Stimulated activated CD4-positive, alpha-beta T cell treated with anti-CD3 and anti-CD28 coated beads, TNF-alpha, amount 100 ng/mL, for 1 hour (primary cell): ENCODE measurements around the gene RBMS1.
"Not testable (repeated sequence)": the region's sequence is repeated elsewhere in the genome, so short reads cannot be mapped to it uniquely, and the experiment has no call there.

ENCODE experiments used
- DNase-seq, 3 donors: peaks; one replicate each; pipeline ENCODE4 v3.0.0-alpha.2; 2020; ENCODE audit warnings: low read depth in 3 of 3, low spot score in 1 of 3

Gene RBMS1

DNA sequence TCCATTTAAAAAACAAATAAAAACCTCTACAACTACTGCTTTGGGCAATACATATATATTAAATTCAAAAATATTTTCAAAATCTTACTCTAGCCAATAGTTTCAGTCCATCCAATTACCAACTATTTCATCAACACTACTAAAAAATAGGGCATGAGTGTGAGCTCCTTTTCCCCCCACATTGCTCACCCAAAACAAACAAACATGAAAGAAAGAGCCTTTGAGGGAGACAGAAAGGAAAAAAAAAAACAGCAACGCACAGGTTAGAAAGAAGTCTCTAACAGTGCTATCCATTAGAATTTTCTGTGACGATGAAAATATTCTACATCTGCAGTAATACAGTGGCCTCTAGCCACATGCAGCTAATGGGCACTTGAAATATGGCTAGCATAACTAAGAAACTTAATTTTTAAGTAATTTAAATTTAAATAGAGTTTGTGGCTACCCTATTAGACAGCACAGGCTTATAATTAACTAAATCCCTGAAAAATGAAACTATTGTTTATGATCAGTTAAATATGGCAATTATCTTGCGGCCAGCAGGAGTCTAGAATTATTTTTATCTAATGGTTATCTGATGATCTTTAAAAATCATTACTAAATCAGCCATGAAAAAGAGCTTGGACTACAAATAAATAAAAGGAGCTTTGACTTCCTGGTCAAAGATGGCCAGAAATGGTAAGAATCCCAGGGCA is 59.2 kb downstream of the RBMS1 start:
- DNase-seq = no peak

DNA sequence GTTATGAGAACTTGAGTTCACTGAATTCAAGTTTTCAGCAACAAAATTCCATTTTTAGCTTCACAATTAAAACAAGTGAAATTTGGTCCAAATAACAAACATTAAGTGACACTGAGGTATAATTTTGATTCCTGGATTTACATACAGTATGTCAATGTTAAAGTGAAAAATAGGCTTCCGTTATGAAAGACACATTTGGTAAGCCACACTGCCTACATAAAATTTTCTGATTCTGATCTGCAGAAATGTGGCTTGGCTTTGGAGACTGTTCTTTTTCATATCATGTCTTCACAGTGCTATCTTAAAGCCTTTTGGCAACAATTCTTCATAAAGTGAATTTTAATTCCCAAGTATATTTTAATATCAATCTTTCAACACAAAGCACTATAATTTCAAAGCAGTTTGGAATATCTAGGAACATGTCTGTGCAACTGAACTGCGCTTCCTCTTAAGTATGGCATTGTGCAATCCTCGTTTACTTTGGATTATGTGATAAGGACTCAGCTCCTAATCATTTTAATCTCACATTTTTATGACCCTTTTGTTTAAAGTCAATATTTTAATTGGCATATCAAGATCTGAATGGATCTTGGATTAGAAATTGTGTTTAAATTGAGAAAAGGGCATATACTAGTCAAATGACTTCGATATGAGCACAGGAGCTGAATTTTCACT is 60.0 kb downstream of the RBMS1 start:
- DNase-seq = no peak

DNA sequence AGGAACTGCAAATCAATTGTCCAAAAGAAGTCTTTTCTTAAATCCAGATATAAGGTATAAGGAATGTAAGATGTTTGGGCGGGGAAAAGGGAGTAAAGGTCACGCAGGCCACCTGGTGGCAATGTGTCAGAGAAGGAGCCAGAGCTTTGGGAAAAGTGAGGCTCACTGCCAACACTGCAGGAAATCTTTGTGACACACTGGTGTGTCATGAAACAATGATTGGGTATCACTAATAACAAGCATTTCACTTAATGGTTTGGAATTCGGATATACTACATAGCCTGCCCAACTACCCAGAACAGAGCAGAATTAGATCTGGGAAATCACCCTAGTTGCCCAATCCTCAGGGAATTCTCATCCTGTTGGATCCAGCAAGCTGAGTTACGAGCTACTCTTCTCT is 61.0 kb downstream of the RBMS1 start:
- DNase-seq = no peak

DNA sequence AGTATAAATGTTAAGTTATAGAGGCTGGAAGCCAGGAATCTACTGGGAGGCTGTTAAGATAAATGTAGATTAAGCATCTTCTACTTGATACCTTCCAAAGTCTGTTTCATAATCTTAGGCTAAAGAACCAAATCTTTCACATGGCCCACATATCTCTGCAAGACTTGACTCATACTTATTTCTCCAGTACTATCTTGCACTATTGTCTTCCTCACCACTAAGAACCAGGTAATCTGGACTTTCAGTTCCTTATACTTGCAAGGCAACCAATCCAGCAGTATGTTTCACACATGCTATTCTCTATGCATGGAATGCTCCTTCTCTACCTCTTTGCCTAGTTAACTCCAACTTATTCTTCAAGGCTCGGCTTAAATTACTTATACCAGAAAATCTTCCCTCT is 62.2 kb downstream of the RBMS1 start:
- no peak for DNase-seq

DNA sequence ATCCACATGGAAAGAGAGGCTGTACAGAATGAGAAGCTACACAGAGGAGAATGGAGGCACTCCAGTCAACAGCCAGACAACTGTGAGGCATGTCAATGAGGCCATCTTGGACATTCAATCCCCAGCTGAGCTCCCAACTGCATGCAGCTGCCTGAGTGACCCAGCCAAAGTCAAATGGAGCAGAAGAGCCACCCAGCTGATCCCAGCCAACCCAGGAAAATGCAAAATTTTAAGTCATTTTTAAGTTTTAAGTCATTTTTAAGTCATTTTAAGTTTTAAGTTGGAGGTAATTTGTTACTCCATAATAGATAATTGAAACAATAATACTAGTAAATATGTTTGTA is 63.6 kb downstream of the RBMS1 start:
- DNase-seq = no peak

DNA sequence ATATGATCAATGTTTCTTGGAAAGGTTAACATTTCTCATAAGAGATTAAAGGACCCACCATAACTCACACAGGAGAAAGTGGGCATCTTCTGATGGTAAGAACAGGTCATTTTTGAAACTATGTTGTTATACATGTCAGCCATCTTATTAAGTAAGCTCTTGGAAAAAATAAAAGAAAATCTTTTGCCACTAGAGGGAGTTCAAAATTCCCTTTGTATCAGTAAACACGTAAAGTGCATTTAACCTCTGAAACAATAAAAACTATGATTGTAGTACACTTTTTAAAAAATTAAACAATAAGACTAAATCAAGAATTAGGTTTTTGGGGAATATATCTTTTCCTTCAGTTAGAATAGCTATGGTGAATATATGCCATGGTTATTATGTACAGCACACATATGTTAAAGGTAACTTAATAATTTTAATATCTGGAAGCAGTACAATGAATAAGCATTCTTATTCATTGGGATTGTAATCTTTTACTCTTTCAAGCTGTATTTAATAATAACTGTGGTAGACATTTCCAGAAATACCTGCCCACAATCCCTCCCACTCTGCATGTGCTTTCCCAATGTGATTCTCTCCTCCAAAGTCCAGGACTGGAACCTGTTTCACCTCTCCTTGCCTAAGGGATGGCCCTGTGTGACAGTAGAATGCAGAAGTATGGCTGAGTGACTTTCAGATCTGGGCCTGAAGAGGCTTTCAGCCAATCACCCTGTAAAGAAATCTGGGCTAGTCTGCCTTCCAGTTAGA is 64.2 kb downstream of the RBMS1 start:
- DNase-seq = no peak

DNA sequence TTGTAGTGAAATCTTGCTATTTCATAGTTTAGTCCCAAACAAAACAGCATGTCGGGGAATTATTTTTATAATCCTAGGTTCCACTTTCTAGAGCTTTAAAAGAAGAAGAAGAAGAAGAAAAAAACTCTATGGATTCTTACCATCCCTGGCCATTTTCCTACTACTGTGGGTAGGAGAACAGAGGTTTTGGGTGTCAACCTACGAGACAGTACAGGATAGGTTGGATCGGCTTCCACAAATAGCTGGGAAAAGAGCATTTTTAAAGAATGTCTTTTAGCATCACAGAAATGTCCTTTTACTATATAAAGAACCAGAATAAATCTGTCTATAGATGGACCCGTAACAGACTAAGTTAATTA is 65.2 kb downstream of the RBMS1 start:
- DNase-seq = no peak

DNA sequence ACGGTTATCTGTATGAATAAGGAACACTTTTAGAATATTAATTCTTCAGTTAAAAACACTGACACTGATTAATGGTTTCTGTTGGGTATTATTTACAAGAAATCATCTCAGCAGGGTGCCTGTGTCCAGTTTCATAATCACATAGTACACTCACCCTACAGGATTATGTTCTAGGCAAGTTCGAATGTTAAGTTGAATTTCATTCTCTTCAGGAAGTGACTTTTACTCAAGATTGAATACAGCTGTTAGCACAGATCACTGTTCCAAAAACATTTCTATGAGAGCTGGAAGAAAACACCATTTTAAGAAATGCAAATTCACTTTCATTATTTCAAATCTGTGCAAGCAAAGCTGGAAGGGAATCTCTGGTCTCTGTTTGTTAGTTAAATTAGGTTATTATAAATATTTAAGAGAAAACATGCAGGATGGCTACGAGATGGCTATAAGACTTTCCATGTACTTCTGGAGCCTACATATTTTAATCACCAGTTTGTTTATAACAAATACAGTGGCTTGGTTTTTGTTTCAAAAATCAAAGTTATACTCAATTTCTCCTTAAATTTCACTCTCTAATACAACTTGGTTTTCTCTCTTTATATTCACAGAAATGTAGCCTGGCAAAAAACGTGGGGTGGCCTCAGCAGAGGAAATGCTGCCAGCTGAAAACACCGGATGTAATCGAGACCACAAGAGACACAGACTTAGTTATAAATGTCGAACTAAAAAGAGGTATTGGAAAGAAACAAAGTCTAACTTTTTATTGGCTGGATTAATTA is 65.8 kb downstream of the RBMS1 start:
- DNase-seq = peak in 2 of 3 donors; percentile 25 to 35

DNA sequence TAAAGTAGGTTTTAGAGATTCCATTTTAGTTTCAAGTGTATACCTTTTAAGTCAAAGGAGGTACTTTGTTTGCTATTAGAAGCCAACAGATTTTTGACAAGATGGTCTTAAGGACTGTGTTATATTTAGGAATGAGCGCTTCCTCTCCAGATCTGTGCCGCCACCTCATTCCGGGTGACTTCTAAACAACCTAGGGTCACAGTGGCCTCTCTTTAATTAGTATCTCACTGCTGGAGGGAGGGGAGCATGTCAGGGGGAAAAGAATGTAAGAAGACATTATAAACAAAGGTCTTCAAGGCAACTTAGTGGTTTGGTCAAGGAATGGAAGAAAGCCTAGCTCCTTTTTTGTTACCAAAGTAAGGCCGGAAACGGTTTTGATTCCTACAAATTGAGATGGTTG is 67.0 kb downstream of the RBMS1 start:
- DNase-seq = no peak

DNA sequence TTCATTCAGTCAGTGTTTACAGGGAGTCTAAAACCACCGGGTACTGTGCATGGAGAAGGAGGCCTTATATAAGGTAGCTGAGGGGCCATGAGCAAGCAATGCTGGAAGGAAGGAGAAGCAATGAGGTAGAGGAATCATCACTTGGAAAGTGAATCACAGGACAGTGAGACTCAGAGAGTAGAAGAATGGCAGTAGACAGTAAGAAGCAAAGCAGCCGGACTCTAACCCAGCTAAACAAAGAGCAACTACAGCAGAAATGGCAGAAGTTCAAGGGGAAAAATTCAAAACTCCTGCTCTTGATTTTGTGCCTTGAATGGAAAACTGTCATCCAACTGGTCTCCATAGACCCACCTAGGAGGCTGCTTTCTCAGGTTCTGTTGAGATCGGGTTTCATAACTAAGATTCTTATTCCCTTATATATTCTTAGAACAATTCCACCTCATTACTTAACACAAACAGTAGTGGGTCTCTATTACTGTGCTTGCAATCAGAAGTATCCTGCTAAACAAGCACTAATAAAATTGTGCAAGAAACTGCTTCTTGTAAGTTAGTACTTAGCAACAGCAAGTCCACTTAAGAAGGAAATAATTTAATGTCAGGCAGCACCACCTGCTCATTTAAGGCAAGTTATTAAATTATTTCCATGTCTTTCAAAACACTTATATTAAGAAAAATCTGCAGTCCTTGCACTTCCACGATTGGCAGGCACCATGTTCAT is 68.0 kb downstream of the RBMS1 start:
- DNase-seq = no peak

DNA sequence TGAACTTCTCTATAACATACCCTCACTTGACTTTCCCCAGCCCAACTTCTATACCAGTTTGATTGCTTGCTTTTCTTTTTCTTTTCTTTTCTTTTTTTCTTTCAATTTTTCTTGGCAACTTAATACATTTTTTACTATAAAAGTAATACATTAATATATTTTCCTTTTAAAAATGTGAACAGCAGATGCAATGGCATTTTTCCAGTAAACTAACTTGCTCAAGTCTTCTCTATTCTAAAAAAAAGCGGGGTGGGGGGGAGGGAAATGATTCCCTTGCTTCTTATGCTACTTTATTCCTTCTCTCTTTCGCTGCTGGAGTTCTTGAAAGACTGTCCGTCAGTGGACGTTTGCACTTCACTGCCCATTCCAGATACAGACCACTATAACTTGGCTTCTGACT is 70.5 kb downstream of the RBMS1 start:
- no peak for DNase-seq

DNA sequence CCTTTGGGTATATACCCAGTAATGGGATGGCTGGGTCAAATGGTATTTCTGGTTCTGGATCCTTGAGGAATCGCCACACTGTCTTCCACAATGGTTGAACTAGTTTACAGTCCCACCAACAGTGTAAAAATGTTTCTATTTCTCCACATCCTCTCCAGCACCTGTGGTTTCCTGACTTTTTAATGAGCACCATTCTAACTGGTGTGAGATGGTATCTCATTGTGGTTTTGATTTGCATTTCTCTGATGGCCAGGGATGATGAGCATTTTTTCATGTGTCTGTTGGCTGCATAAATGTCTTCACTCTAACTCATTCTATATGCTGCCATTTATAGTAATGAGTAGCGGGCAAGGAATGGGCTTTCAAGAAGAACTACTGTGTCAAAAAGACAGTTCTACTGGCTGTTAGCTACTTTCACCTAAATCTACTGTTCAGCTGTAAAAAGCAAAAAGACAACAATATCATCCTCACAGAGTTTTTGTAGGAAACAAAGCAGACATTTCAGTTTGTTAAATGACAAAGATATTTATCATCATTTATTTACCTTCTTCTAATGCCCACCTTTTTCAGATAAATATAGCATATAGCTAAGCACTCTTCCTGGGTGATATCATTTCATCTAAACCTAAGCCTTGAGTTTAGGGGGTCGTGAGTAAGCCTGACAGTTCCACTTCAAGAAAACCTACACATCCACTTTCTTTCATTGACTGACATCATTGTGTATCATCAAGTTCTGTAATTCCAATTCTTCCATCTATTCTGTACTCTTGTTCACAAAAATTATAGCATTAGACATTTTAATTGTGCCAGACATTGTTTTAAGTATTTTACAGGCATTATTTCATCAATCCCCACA is 71.7 kb downstream of the RBMS1 start:
- not testable (repeated sequence) for DNase-seq

DNA sequence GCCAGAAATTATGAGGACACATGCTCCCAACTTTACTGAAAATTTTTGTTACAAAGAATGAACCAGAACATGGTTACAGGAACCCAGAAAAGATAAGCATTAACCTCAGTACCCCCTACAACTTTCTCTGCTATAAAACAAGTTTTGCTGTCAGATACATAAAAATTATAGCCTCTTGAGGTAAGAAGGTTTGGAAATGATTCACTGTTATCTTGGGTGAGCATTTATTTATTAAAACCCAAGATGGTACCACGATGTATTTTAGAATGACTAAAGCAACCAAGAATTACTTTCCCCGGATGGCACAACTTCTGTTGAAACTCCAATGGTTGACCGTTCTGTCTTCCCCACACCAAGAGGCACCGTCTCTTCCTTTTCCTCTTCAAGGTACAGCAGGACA is 72.9 kb downstream of the RBMS1 start:
- DNase-seq = no peak

DNA sequence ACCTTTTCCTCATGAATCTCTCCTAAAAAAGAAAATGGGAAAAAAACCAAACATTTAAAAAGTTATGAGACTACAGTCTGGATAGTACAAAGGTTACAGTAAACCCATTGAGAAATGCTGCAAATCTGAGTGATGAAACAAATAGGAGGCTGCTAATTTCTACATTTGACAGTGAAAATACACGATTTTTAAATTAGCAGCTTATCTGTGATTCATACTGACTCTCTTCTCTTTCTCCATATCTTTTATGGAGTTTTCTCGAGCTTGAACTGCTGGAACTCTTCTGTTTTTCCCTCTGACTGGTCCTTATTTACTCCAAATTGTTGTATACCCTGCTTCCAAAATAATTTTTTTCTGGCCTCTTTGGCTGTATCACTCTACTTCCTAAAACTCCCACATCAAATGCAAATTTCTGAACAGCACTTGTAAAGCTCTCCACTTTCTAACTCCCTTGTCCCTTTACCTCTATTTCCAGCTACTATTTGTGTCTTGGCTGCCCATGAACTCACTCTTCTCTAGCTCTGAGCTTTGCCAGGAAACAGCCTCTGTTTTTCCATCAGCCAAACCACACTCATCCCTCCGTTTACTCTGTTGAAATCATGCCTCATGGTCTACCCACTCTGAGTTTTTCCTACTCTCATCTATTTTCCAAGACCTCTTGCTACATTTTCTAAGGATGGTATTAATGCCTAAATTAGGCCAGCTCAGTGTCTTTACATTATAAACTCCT is 73.7 kb downstream of the RBMS1 start:
- no peak for DNase-seq

DNA sequence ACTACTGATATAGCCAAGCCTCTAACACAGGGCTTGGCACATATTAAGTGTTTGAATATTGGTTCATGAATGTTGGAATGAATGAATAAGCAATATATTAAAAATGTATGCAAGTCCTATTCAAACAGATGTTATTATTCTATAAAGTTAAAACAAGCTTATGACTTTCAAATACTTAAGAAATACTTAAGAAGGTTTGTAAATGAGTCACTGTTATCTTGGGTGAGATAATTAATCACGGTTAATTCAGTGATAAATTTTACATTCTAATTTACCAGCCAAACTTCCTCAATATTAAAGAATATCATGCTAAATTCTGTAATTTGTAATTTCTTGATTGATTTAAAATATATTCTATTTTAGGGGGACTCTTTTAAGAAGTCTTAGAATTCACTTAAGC is 74.8 kb downstream of the RBMS1 start:
- DNase-seq = no peak

DNA sequence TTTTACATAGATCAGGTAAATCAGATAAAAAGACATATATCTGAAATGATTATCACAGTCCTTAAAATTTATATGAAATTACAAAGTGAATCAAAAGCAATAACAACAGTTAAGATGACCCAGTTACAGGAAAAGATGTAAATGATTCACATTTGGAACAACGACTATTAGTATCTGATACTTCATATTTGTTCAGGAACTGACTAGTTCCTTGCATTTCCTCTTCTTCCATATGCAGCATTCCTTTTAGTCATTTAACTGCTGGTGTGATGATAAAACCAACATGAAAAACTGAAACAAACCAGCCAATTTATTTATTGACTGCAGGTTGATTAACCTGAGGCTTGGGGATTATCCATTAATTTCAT is 75.2 kb downstream of the RBMS1 start:
- no peak for DNase-seq

DNA sequence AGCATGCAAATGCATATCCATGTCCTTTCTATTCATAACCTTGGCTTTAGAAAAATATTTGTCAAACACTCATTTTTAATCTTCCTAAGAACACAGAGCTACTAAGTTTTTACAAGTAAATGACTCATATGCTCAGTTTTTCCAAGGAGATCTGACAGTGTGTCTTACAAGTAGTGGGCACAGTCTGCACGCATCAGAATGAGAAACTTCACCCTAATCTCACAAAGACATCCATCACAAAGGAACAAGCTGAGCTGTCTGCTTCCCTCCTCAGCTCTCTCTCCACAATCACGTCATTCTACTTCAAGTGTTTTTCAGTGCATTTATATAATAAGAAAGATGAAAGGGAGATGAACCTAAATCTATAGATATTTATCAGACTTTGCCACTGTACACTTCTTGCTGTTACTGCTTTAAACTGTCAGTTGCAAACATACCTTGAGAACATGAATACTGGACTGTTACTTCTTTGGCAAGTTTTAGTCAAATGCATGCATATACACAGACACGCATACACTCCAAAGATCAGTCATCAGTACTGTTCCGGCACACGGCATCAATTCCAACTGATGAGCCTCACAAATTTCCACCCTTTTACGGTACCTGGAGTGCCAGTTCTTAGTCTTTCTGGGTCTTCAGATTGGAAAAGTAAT is 75.7 kb downstream of the RBMS1 start:
- no peak for DNase-seq

DNA sequence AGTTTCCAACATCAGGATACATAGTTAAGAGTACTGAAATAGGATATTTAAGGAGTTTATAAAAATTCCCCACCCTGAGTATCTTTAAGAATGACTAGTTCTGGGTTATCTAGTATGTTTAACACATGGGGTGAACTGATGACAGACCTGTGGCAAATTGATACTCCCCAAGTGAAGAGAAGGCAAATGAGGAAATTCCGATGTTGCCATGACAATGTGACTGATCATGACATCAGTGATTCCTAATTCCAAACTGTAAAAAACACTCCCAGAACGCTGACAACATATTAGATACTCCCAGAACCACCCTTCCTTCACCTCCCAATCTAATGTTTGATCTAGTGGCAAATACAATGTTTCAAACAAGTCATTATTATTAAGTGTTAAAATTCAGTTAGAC is 77.6 kb downstream of the RBMS1 start:
- DNase-seq = no peak

DNA sequence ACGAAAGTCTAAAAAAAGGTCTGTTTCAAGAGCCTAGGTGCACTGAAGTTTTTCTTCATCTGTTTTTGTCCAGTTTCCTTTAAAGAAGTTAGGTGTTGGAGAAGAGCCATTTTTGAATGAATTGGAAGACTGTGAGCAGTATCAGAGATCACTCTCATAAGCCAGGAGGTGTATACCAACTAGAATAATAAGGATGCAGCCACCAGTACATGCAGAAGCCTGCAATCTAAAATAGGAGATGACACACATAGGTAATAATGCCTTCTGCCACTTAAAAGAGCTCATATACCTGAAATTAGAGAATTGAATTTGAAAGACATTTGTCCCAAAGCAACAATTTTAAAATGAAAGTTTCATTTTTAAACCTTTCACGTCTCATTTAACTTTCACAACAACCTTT is 81.7 kb downstream of the RBMS1 start:
- DNase-seq = no peak
